Cardiac fibroblast (primary cell): Measurements from ENCODE around the gene FUBP1.

Experiments used
- DNase-seq, 2 donors: peaks; one replicate each; pipeline versions ENCODE4 v3.0.0 to v3.0.0-alpha.2; 2010; ENCODE audit warnings: low read depth in 2 of 2
- H3K4me3 ChIP-seq, 2 donors: replicated peaks in 1 of 2; 1 replicate in 1 of 2; 2 replicates in 1 of 2; pipeline ENCODE4 v1.5.1; 2011; ENCODE audit warnings: low read depth in 2 of 2, low read length in 2 of 2, mild to moderate bottlenecking in 2 of 2, moderate library complexity in 1 of 2
- TF ChIP-seq, protein P1 (sequence below): IDR thresholded peaks from one replicate; pipeline ENCODE4 v1.5.1; 2011; ENCODE audit warnings: low read depth, mild to moderate bottlenecking, low read length, inconsistent platforms

The FUBP1 gene

DNA sequence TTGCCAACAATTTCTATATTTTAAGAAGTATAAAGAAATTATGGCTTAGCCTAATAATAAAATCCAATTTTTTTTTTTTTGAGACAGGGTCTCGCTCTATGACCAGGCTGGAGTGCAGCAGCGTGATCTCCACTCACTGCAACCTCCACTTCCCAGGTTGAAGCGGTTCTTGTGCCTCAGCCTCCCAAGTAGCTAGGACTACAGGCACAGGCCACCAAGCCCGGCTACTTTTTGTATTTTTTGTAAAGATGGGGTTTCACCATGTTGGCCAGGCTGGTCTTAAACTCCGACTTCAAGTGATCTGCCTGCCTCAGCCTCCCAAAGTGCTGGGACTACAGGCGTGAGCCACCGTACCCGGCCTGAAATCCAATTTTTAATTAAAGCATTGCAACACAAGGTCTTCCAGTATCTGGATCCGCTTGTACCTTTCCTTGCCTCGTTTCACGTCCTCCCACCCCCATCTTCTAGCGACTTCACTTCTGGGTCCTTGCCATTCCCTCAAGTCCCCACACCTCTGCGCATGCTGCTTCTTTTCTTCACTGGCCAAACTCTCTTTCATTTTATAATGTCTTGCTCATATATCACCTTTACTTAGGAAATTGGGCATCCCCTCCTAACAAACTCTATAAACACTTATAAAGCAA, 2.3 kb downstream of the FUBP1 start:
- TF ChIP-seq, protein P1, sequence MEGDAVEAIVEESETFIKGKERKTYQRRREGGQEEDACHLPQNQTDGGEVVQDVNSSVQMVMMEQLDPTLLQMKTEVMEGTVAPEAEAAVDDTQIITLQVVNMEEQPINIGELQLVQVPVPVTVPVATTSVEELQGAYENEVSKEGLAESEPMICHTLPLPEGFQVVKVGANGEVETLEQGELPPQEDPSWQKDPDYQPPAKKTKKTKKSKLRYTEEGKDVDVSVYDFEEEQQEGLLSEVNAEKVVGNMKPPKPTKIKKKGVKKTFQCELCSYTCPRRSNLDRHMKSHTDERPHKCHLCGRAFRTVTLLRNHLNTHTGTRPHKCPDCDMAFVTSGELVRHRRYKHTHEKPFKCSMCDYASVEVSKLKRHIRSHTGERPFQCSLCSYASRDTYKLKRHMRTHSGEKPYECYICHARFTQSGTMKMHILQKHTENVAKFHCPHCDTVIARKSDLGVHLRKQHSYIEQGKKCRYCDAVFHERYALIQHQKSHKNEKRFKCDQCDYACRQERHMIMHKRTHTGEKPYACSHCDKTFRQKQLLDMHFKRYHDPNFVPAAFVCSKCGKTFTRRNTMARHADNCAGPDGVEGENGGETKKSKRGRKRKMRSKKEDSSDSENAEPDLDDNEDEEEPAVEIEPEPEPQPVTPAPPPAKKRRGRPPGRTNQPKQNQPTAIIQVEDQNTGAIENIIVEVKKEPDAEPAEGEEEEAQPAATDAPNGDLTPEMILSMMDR, result no peak
- no peak for DNase-seq
- H3K4me3 ChIP-seq, result peak overlapping the region; percentile 72 to 82

DNA sequence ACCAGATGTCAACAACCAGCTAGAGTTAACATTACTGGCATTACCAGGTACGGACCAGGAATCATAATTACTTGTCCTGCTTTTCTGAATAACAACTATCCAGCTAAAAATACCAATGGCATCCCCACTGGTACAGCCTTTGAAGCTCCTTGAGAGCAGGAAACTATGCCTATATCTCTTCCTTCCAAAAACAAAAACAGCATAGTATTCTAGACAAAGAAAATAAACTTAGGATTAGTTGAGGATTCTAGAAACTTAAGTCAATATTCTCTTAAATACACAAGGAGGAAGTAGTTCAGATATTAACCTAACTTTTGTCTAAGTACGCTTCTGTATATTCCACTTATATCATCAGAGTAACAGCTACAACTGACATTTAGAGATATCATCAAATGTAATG, 3.0 kb downstream of the FUBP1 start:
- TF ChIP-seq, protein P1, result no peak
- H3K4me3 ChIP-seq, result peak overlapping the region; percentile 6 to 24
- peak in 1 of 2 donors; percentile 10 for DNase-seq

DNA sequence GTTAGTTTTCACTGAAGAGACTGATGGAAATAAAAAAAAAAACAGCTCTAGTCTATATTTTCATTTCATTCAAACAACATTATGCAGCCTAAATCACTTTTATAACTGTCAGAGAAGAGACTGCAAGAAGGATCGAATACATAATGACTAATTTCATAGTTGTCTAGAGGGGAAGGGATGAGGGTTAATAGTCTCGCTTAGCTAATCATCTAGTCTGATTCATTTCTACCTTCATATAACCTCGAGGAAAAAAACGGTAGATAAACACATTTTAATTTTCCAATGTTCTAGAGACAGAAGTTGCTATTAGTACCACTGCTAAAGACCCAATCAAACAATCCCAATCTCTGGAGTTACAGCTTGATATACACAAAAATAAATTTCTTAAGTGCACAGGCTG, 3.5 kb downstream of the FUBP1 start:
- peak overlapping the region; percentile 6 to 24 for H3K4me3 ChIP-seq
- peak; percentile 17 to 61 for DNase-seq
- TF ChIP-seq, protein P1, result no peak

DNA sequence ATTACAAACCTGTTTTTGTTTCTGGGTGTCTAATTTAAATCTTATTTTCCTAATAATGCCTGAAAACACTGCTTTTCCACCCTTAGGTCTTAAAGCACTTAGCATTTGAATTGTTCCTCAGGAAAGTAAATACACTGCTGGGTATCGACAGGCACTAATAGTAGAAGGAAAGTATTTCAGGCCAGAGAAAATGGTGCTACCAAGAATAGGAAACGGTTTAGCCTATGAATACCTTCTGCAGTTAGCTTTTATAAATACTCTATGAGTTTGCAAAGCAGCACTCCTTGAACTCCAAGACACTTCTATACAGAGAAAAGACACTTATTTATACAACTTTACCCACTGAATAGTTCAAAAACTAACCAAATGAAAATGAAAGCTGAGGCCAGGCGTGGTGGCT, 6.8 kb downstream of the FUBP1 start:
- no peak overlapping the region for H3K4me3 ChIP-seq
- no peak for DNase-seq
- TF ChIP-seq, protein P1, result no peak

DNA sequence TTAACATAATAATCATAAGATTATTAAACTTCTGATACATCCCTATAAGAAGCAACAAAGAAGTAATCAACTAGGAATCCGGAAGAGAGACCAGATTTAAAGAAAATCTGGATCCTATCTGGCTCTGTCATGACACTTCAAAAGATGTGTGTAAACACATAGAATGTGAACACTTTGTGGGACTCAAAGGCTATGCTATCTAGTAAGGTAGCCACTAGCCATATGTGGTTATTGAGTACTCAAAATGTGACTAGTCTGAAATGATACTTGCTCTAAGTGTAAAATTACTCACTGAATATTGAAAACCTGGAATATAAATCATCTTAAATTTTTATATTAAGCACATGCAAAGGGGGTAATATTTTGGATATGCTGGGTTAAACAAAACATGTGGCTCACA, 8.7 kb downstream of the FUBP1 start:
- TF ChIP-seq, protein P1, result no peak
- DNase-seq, result peak in 1 of 2 donors; percentile 28
- H3K4me3 ChIP-seq, result no peak overlapping the region

DNA sequence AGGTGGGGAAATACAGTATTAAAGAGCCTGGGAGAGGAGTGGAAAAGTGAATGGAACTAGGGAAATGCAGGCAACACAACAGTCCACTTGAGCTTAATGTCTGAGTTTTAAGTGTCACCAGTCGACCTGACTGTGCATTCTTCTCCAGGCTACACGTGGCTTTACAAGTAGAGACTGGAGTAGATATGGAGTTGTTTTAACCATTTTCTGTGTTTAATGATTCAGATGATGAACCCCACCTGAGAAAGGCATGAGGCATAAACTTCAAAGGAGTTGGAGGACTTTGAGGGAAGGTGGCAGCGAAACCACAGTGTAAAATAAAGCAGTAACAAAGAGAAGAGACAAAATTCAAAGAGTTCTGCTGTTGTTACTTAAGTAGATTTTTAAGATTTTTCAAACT, 12.6 kb downstream of the FUBP1 start:
- H3K4me3 ChIP-seq, result no peak overlapping the region
- DNase-seq, result no peak
- TF ChIP-seq, protein P1, result no peak

DNA sequence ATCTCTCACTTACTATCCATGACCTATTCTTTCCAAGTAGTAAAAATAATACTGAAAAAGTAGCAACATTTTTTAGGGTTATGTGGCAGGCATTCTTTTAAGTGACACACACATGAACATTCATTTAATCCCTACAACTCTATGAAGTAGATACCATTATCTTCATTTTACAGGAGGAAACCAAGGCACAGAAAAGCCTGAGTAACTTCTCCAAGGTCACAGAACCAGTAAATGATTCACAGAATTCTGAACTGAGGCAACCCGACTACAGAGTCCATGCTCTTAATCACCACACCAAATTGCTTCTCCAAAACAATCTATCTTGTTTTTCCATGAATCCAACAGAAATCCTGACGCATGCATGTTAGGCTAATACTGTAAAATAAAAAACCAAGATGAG, 17.5 kb downstream of the FUBP1 start:
- no peak for DNase-seq
- TF ChIP-seq, protein P1, result no peak
- H3K4me3 ChIP-seq, result no peak overlapping the region
